ENCODE measurements around the gene DOP1A. TPM values are rescaled to one million over a fixed set of nuclear protein-coding genes. Genes with fewer than 3 reads are reported as not detected.

Gene DOP1A, protein sequence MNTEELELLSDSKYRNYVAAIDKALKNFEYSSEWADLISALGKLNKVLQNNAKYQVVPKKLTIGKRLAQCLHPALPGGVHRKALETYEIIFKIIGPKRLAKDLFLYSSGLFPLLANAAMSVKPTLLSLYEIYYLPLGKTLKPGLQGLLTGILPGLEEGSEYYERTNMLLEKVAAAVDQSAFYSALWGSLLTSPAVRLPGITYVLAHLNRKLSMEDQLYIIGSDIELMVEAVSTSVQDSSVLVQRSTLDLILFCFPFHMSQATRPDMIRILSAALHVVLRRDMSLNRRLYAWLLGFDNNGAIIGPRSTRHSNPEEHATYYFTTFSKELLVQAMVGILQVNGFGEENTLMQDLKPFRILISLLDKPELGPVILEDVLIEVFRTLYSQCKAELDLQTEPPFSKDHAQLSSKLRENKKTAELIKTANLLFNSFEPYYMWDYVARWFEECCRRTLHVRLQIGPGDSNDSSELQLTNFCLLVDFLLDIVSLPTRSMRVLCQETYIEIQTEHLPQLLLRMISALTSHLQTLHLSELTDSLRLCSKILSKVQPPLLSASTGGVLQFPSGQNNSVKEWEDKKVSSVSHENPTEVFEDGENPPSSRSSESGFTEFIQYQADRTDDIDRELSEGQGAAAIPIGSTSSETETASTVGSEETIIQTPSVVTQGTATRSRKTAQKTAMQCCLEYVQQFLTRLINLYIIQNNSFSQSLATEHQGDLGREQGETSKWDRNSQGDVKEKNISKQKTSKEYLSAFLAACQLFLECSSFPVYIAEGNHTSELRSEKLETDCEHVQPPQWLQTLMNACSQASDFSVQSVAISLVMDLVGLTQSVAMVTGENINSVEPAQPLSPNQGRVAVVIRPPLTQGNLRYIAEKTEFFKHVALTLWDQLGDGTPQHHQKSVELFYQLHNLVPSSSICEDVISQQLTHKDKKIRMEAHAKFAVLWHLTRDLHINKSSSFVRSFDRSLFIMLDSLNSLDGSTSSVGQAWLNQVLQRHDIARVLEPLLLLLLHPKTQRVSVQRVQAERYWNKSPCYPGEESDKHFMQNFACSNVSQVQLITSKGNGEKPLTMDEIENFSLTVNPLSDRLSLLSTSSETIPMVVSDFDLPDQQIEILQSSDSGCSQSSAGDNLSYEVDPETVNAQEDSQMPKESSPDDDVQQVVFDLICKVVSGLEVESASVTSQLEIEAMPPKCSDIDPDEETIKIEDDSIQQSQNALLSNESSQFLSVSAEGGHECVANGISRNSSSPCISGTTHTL (N-terminal part only)
- total RNA-seq: 18.6 TPM

DNA sequence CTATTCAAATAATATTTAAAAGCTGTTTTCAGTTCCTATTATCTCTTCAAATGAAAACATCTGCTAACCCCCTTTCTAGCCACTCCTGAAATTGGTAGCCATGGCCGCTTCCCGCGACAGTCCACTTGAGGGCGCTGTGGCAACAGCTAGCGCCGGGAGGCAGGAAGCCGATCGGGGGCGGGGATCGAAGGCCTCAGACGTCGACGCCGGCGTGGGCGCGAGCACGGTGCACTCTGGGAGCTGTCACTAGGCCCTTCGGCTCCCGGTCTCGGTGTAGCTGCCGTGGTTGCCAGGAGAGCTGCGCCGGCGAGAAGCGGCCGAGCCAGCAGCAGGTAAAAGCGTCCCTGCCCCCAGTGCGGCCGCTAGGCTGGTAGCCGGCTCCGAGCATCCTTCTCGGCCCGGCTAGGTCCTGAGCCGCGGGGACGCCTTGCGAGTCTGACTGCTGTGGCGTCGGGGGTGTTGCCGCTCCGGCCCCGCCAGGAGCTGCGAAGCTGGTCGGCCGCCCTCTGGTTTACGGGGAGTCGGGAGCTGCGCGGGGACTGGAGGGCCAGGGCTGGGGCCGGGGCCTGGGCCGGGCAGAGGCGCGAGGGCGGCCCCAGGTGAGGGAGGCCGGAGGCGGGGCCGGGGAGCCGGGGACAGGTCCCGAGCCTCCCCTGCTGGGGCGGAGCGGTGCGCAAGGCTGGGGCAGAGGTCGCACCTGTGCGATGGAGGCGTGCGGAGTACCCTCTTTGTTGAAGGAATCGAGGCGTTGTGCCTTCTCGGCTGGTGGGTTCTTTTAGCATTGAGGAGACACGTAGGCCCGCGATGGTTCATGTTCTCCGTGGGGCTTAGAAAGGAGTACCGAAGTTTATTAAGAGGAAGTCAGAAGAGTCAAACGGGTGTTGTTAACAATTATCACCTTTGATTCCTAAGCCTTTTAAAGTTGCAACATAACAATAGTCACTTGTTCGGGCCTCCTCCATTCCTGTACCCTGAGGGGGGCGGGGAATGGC, at the start of gene DOP1A:
Gene DOP1A, plus strand, starts transcription at position 224 of the 992 bp plus-strand sequence. CDS start 29,307 bp downstream, outside the sequence.
- DNase-seq (ENCODE audit: low read depth in 2 of 3, low spot score in 2 of 3): peak; percentile 93 to 97 (median 96)

DNA sequence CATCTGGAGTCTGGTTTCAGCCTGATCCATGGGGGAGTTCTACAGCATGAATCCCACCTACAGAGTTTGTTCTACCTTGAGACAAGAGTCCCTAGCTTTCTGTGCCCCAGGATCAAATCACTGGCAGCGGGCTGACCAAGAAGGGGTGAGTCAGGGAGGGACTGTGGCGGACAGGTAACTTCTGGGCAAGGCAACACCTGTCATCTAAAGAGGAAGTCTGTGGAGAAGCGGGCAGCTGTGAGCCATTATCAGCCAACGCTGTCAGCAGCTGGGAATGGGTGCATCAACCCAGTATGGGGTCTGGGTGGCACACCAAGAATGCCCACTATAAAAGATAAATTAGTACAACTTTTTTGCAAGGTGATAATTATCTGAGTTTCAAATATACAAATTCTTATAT, 47.7 kb upstream of the DOP1A start:
- no peak for DNase-seq (ENCODE audit: low read depth in 2 of 3, low spot score in 2 of 3)

DNA sequence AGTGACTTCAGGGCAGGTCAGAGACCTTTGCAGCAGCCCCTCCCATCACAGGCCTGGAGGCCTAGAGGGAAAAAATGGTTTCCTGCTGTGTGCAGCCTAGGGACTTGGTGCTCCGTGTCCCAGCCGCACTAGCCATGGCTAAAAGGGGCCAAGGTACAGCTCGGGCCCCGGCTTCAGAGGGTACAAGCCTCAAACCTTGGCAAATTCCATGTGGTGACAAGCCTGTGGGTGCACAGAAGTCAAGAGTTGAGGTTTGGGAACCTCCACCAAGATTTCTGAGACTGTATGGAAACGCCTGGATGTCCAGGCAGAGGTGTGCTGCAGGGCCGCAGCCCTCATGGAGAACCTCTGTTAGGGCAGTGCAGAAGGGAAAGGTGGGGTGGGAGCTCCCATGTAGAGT, 35.8 kb upstream of the DOP1A start:
- no peak for DNase-seq (ENCODE audit: low read depth in 2 of 3, low spot score in 2 of 3)

DNA sequence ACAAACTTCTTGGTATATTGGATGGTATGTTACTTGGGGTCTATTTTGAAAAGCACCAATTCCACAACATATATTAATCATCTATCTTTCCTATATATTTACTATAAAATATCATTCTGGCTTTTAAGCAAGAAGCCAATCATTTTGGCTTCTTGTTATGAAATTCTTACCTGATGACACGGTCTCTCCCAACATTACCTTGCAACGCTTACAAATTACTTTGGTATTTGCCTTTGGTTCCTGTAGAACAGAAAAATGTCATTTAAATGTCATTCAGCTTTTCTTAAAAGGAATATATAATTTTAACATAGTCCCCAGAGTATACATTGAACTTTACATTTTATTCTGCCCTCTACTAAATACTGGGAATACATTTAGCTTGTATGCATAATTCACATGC, 29.2 kb upstream of the DOP1A start:
- no peak for DNase-seq (ENCODE audit: low read depth in 2 of 3, low spot score in 2 of 3)

DNA sequence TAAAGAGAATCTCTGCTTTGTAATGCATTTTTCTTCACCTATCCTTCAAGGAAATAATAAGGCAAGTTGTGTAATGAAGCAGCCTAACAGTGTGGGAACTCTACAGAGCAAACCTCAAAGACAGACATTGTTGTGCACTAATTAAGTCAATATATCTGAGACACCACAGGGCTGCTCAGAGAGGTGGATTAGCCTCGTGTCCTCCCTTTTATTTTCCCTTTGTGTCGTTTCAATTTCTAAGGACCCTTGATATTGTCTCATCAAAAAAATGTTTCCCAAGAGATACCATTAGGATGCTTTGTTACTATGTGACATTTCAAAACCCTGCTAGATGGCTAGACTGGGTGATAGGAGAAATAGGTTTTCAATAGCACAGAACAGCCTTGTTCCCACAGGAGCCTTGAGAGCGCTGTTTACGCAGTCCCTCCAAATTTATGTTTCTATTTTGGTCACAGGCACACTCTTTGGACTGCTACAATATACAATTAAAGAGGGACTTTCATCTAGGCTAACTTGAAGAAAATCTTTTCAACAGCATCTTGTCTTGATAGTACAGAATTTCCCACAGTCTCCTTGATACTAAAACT, 24.9 kb upstream of the DOP1A start:
- no peak for DNase-seq (ENCODE audit: low read depth in 2 of 3, low spot score in 2 of 3)

DNA sequence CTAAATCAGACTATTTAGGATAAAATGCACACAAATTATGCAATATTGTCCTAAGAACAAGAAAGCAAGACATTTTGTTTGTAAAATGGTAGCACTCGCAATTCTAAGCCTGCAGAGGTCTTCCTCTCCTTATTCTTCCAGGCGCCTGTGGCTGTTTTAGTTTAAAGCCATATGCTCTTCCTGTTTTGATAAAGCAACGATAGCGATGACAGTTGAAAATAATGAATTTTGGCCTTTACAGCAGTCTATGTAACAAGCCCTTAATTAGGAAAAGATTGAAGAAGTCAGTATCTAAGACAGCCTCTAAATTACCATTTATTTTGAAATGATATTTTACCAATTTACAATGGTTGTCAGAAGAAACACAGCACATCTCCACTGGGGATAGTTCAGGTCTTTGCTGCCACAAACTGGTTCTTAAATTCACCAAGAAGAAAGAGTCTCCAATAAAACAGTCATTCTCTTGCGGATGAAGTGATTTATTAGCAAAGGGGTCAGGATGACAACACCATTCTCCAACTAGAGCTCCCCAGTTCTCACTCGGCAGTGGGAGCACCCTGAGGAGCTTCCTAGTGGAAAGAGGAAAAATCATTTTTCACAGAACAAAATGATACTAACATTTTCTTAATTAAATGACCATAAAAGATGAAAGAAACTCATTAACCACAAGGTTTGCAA, 23.2 kb upstream of the DOP1A start:
- DNase-seq (ENCODE audit: low read depth in 2 of 3, low spot score in 2 of 3): no peak

DNA sequence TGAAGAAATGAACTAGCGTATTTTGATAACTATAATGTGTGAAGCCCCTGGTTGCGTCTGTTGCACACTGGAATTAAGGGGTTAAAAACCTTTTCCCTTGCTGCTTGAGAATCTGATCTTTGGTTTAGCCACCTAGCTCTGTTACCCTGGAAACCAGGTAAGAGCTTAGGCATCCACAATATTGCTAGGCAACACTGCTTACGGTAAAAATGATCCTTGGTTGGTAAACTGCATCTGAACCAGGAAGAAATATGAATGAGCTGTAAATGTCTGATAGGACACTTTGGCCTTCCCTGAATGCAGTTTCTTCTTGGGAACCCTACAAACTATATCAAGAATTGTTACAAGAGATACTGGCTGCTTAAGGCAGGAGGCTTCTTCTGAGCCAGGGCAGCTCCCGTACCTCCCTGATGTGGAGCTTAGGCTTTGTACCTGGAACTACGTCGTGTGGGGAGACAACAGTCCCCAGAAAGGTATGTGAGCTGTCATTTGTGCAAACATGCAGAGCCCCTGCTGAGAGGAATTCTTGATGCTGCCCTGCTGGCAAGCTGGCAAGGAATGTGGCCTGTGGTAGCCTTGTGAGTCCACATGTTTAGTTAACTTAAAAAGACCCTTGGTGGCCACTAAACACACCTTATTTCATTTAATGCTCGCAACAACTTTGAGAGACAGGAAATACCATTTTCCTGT, 20.3 kb upstream of the DOP1A start:
- no peak for DNase-seq (ENCODE audit: low read depth in 2 of 3, low spot score in 2 of 3)

DNA sequence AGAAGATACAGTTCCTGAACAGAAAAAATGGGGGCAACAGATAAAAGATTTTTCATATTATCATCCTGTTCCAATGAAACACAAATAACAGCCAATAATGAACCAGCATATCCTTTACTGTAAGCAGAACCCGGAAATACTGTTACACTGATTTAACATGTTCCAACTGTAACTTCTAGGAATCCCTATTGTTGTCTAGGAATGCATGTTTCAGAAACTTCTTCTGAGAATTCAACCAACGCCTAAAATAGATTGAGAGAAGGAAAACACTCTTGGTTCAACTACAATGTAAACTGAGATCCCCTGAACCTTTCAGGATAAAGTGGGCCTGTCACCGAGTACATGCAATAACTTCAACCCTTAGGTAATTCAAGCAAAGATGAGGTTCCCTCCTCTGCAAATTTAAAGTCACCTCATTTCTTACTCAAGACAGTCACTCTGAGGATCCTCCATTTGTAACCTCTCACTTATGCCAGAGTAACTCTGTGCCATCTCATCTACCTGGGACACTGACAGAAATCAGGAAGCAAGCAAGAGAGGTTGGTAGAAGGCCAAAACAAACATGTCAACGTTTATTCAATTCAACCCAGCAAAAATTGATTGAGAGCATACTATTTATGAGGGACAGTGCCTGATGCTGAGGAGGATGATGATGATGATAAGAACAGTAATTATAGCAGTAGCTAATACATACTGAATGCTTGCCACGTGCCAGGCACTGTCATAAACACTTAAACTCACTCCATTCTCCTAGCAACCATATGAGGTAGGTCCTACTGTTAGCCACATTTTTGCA, 15.9 kb upstream of the DOP1A start:
- no peak for DNase-seq (ENCODE audit: low read depth in 2 of 3, low spot score in 2 of 3)

DNA sequence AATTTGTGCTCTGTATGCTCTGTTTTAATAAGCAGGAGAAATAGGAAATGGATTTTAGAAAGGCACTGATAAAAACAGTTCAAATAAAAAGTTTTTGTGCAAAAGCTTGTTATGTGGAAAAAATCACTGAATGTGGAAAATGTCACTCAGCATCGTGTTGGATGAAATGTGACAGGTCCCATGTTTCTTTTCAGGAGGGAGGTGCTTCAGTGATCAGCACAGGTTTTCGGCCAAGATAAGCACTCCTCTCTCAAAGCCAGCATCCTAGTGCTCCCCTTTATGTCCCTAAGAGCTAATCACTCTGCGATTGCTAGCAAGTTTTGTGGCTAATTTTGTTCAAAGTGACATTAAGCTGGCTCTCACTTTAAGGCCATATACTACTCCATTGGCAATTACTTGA, 13.8 kb upstream of the DOP1A start:
- DNase-seq (ENCODE audit: low read depth in 2 of 3, low spot score in 2 of 3): no peak

DNA sequence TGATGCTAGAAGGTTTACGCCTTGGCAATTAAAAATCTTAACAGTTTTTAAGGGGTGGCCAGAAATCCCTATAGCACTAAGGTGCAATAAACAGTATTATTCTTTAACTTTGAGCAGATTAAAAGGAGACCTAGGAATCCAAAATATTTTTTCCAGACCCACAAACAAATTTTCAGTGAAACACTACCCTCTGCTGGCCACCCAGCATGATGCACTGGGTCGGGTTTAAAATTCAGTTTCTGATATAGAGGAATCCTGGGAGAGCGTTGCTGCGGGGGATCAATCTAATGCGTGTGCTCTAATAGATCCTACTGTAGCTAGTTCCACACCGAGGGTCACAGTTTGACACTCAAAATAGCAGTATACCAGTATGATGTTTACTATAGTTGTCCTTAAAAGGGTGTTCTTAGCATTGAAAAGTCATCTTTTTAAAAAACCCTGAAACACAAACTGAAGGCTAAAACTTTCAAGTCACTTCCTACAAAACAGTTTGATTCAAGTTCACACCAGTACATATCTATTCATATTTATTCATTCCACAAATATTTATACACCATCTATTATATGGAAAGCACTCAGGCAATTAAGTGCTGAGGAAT, 12.0 kb upstream of the DOP1A start:
- DNase-seq (ENCODE audit: low read depth in 2 of 3, low spot score in 2 of 3): peak in 2 of 3 donors; percentile 33 to 64

DNA sequence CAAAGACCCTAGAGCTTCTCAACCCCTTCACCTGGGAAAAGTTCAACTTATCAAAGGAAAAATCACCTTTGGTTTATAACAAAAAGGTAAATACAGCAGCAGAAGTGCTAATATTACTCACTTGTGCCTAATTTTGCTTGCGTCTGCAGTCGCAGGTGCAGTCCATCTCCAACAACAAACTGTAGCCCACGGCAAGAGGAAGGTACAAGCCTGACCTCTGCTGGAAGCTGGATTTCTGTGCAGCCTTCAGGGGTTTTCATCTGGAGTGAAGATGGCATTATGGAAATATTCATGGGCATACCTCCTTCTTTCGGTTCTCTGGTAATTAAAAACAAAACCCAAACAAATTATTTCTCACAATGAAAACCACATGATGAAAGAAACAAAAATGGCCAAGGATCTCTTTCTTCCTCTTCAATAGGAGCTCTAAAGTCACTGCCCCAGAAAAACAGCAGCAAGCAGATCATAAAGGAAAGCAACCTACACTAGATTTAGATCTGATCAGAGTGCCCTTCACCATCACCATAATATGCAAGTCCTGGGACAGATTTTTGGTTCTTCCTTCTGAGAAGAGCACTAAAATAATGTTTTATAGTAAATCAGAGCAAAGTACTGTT, 9.7 kb upstream of the DOP1A start:
- peak in 2 of 3 donors; percentile 31 to 64 for DNase-seq (ENCODE audit: low read depth in 2 of 3, low spot score in 2 of 3)

DNA sequence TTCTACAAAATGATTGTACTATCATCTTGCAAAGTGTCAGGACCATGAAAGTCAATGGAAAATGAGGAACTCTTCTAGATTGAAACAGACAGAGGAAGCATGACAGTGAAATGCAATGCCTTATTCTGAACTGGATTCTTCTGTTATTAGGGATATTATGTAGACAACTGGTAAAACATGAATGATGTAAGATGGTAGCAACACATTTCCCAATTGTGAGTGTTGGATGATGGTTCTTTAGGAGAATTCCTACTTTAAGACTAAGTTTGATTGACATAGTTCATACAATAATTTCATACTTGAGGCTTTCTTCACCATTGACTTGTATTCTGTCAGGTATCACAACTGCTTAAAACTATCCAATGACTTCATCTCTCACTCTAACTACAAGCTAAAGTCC, 6.3 kb upstream of the DOP1A start:
- DNase-seq (ENCODE audit: low read depth in 2 of 3, low spot score in 2 of 3): no peak

DNA sequence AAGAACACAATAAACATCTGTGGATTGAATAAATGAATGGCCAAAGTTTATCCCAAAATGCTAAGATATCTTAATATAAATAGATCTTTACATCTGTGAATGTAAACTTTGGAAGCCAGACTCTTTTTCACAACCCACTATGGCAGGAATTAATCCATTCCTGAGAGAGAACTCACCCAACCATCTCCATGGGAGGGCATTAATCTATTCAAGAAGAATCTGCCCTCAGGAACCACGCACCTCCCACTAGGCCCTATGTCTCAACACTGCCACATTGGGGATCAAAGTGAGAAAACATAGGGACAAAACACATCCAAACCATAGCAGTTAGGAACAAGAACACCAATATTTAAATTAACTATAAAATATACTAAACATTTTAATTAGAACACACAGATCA, 5.2 kb upstream of the DOP1A start:
- no peak for DNase-seq (ENCODE audit: low read depth in 2 of 3, low spot score in 2 of 3)

DNA sequence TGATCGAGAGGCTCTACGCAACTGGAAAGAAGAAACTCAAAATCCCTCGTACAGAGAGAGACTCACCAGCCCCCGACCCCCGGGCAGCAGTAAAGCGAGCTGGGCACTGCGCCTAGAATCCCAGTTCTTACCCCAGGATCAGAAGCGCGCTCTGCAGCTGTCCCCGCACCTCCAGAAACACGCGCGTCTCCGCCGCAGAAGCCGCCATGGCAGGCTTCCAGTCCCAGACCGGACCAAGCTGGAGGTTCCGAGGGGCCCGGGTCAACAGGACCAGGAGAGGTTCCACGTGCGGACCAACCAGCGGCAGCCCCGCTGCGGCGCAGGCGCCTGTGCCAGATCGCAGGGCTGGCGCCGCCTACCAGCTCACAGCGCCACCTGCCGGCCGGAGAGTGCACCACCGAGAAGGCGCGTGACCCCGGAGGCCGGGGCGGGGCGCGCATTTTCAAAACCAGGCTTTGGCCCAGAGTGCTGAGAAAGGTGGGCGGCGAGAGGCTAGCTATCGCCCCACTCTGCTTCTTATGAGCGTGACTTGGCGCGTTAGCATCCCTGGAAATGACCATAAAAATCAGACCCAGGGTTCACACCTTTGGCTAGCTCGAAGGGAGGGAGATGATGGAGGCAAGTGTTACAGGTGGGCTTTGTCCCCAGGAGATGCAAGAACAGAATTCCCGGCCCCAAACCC, 1.8 kb upstream of the DOP1A start, which contains the start of gene UBE3D:
Gene UBE3D, minus strand, starts transcription at position 331 of the 682 bp plus-strand sequence. Its CDS starts 123 bp downstream, at position 208.
- DNase-seq (ENCODE audit: low read depth in 2 of 3, low spot score in 2 of 3): peak; percentile 85 to 88 (median 86)

DNA sequence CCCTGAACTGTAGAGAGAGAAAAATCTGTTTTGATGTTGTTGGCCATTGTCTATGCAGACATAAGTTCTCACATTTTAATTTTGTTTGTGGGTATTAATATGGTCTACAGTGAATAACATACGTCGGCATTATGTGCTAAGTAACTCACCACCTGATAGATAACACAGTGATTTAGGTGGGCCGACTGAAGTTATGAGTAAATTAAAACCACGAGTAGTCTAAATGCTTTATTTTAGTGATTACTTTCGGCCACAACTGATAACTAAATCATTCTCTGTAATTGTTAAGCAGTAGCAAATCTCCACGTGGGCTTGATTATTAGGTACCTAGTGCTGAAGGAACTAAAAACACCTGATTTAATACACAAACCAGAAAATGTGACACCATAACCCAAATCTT, 1.1 kb downstream of the DOP1A start:
- no peak for DNase-seq (ENCODE audit: low read depth in 2 of 3, low spot score in 2 of 3)

DNA sequence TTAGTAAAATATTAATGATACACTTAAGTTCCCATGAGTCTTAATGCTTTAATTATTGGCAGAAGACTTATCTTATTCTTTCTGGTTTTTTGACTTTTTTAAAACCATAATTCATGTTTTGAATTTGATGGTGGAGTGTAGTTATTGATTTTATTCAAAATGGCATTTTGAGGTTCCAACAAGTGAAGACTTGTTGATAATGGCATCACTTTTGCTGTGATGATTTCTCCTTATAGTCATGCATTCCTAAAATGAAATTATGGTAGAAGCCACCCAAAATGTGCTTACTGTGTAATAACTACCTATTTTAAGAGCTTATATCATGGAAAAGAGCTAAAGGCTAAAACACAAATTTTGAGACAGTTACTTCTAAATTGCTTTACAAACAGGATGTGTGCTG, 2.2 kb downstream of the DOP1A start:
- no peak for DNase-seq (ENCODE audit: low read depth in 2 of 3, low spot score in 2 of 3)

All from hematopoietic multipotent progenitor cell (in vitro differentiated cells).